Neural cell (in vitro differentiated cells): ENCODE data around the gene RRAS2. TPM values are rescaled to one million over a fixed set of nuclear protein-coding genes. Genes with fewer than 3 reads are reported as not detected.

ENCODE experiments used
- H2AFZ ChIP-seq: fragments of 200-600, 300-800 bp; sonication (generic), shearing (Covaris generic); 2 replicates; pipeline ENCODE4 v1.6.0; 2014; ENCODE audit warnings: low read depth, mild to moderate bottlenecking, antibody characterized with exemption, low read length, moderate library complexity
- H3F3A ChIP-seq: fragments of 200-600 bp; shearing (Covaris generic); 2 replicates; pipeline ENCODE4 v1.6.1; 2016; ENCODE audit warnings: mild to moderate bottlenecking, moderate library complexity, mixed read lengths, antibody characterized with exemption, low read length; ENCODE audit not compliant: insufficient read depth, poor library complexity, severe bottlenecking
- H3K27ac ChIP-seq: fragments of 200-600, 300-800 bp; sonication (generic), shearing (Covaris generic); 2 replicates; pipeline ENCODE4 v1.5.1; 2014; ENCODE audit warnings: mild to moderate bottlenecking, low read length, moderate library complexity
- H3K27me3 ChIP-seq: fragments of 300-800, 200-600 bp; sonication (generic), shearing (Covaris generic); 2 replicates; pipeline ENCODE4 v1.6.0; 2014; ENCODE audit warnings: mild to moderate bottlenecking, low read depth, low read length, moderate library complexity; ENCODE audit not compliant: insufficient read depth
- H3K36me3 ChIP-seq: fragments of 300-800, 200-600 bp; sonication (generic), shearing (Covaris generic); 2 replicates; pipeline ENCODE4 v1.5.1; 2014; ENCODE audit warnings: mild to moderate bottlenecking, antibody characterized with exemption, low read length, moderate library complexity; ENCODE audit not compliant: insufficient read depth
- H3K4me2 ChIP-seq: fragments of 300-800, 200-600 bp; sonication (generic), shearing (Covaris generic); 2 replicates; pipeline ENCODE4 v1.6.0; 2014; ENCODE audit warnings: mild to moderate bottlenecking, low read length
- H3K4me3 ChIP-seq: fragments of 300-800, 200-600 bp; sonication (generic), shearing (Covaris generic); 2 replicates; pipeline ENCODE4 v1.5.1; 2014; ENCODE audit warnings: mild to moderate bottlenecking, low read length, moderate library complexity
- H3K79me2 ChIP-seq: fragments of 200-600 bp; shearing (Covaris generic); replicated peaks from 2 replicates; pipeline ENCODE4 v1.6.0; 2014; ENCODE audit warnings: mild to moderate bottlenecking, low read length, moderate library complexity; ENCODE audit not compliant: insufficient read depth
- H3K9ac ChIP-seq: fragments of 300-800, 200-600 bp; sonication (generic), shearing (Covaris generic); 2 replicates; pipeline ENCODE4 v1.6.1; 2016; ENCODE audit warnings: mild to moderate bottlenecking, low read length, mixed read lengths
- H3K9me2 ChIP-seq: fragments of 200-600 bp; shearing (Covaris generic); 2 replicates; pipeline ENCODE4 v1.6.1; 2016; ENCODE audit warnings: mild to moderate bottlenecking, low read length, mixed read lengths; ENCODE audit not compliant: insufficient read depth
- H3K9me3 ChIP-seq: fragments of 200-600, 300-800 bp; sonication (generic), shearing (Covaris generic); 2 replicates; pipeline ENCODE4 v1.6.1; 2016; ENCODE audit warnings: mild to moderate bottlenecking, mixed run types, low read length, moderate library complexity, mixed read lengths
- H4K20me1 ChIP-seq: fragments of 200-600 bp; shearing (Covaris generic); 2 replicates; pipeline ENCODE4 v1.6.1; 2016; ENCODE audit warnings: mild to moderate bottlenecking, mixed run types; ENCODE audit not compliant: insufficient read depth
- CTCF ChIP-seq: fragments of 450-650 bp; IDR thresholded peaks from 2 replicates; pipeline ENCODE4 v1.5.1; 2014; ENCODE audit warnings: antibody characterized with exemption, mild to moderate bottlenecking, moderate library complexity; ENCODE audit not compliant: poor library complexity, severe bottlenecking
- EP300 ChIP-seq: fragments of 450-650 bp; conservative IDR thresholded peaks from 2 replicates; pipeline ENCODE4 v1.6.1; 2014; ENCODE audit warnings: antibody characterized with exemption, mild to moderate bottlenecking, moderate library complexity; ENCODE audit not compliant: poor library complexity, severe bottlenecking
- EZH2 ChIP-seq: fragments of 200-600, 300-800 bp; shearing (Covaris generic), sonication (generic); IDR thresholded peaks from 2 replicates; pipeline ENCODE4 v1.6.1; 2014; ENCODE audit warnings: antibody characterized with exemption, low read length, borderline replicate concordance, mild to moderate bottlenecking; ENCODE audit not compliant: insufficient read depth, poor library complexity, severe bottlenecking
- MXI1 ChIP-seq: fragments of 450-650 bp; conservative IDR thresholded peaks from 2 replicates; pipeline ENCODE4 v1.6.1; 2014; ENCODE audit warnings: antibody characterized with exemption, mild to moderate bottlenecking; ENCODE audit not compliant: poor library complexity, severe bottlenecking
- POLR2AphosphoS5 ChIP-seq: IDR thresholded peaks from 2 replicates; pipeline ENCODE4 v1.6.1; 2012
- RAD21 ChIP-seq: fragments of 450-650 bp; conservative IDR thresholded peaks from 2 replicates; pipeline ENCODE4 v1.6.1; 2014; ENCODE audit warnings: antibody characterized with exemption, mild to moderate bottlenecking, moderate library complexity
- REST ChIP-seq: IDR thresholded peaks from 2 replicates; pipeline ENCODE4 v1.6.1; 2012; ENCODE audit warnings: borderline replicate concordance
- SMC3 ChIP-seq: fragments of 450-650 bp; conservative IDR thresholded peaks from 2 replicates; pipeline ENCODE4 v1.6.1; 2014; ENCODE audit warnings: antibody characterized with exemption, mild to moderate bottlenecking, moderate library complexity; ENCODE audit not compliant: poor library complexity
- TAF1 ChIP-seq: IDR thresholded peaks from 2 replicates; pipeline ENCODE4 v1.6.1; 2012; ENCODE audit warnings: low read depth
- polyA plus RNA-seq: library from polyadenylated mRNA; depleted of rRNA; stranded (reverse); fragments of >200 nt; gene quantifications from 2 replicates; pipeline ENCODE4 v1.2.3, GENCODE V29; 2014

The RRAS2 gene
- polyA plus RNA-seq, 1 donor from 2014 or later = 47.3 TPM

GRCh38 chr11:14370496-14370895, 11.5 kb upstream of the RRAS2 start:
- Histone ChIP-seq H3K4me3 (no peak overlapping the region), H3K27ac (no peak overlapping the region), H2AFZ (no peak overlapping the region), H3K79me2 (no peaks in the 10 kb centered on the region), H3K9me2 (no peaks in the 10 kb centered on the region), H3F3A (no peaks in the 10 kb centered on the region), H3K9ac (no peak overlapping the region), H3K27me3 (no peaks in the 10 kb centered on the region), H4K20me1 (no peaks in the 10 kb centered on the region), H3K4me2 (no peak overlapping the region), H3K36me3 (no peaks in the 10 kb centered on the region), H3K9me3 (no peaks in the 10 kb centered on the region)
- TF ChIP-seq POLR2AphosphoS5 (no peak), EZH2 (no peak), EP300 (no peak), CTCF (no peak), TAF1 (no peak), MXI1 (no peak), REST (no peak), SMC3 (no peak), RAD21 (no peak)

GRCh38 chr11:14369598-14369997, 10.6 kb upstream of the RRAS2 start:
- Histone ChIP-seq H3K36me3 (no peaks in the 10 kb centered on the region), H3K9me2 (no peaks in the 10 kb centered on the region), H3K27me3 (no peaks in the 10 kb centered on the region), H3K4me3 (no peak overlapping the region), H3K9me3 (no peaks in the 10 kb centered on the region), H3K4me2 (no peak overlapping the region), H4K20me1 (no peaks in the 10 kb centered on the region), H2AFZ (no peak overlapping the region), H3F3A (no peaks in the 10 kb centered on the region), H3K9ac (no peak overlapping the region), H3K79me2 (no peaks in the 10 kb centered on the region), H3K27ac (no peak overlapping the region)
- TF ChIP-seq EP300 = no peak
- TF ChIP-seq CTCF = no peak
- TF ChIP-seq MXI1 = no peak
- TF ChIP-seq RAD21 = no peak
- TF ChIP-seq POLR2AphosphoS5 = no peak
- no peak for TF ChIP-seq EZH2
- no peak for TF ChIP-seq REST
- TF ChIP-seq SMC3 = no peak
- TF ChIP-seq TAF1 = no peak
